Spleen (tissue), 7 donors: ENCODE results near the gene GMCL1.

ENCODE experiments used
- CTCF ChIP-seq, 11 experiments: fragments of 200-600 bp in 7 of 11; fragments of 450-650 bp in 4 of 11; sonication (generic) in 4 of 11; IDR thresholded peaks in 8 of 11; conservative IDR thresholded peaks in 3 of 11; 1 replicate in 7 of 11; 2 replicates in 4 of 11; pipeline versions ENCODE4 v1.4.0 to v1.8.0; 2016 to 2021; ENCODE audit warnings: antibody characterized with exemption in 11 of 11, inconsistent platforms in 4 of 11, mild to moderate bottlenecking in 1 of 11
- POLR2A ChIP-seq, 3 donors: fragments of 450-650 bp; IDR thresholded peaks; one replicate each; pipeline ENCODE4 v1.5.1; 2017; ENCODE audit warnings: antibody characterized with exemption in 3 of 3, mild to moderate bottlenecking in 1 of 3
- donor health status: DM: no; HTN: no; CAD: no; lungs with moderate emphysema.
- donor health status: DM: no; HTN: no; CAD: no.
- donor health status: DM: no; HTN: no; CAD: no.

- TF ChIP-seq CTCF (IDR thresholded peaks at IDR 0.05 in 8 of 11, conservative IDR thresholded peaks at IDR 0.05 in 3 of 11) (no peak), POLR2A (IDR thresholded peaks at IDR 0.05) (no peak)
These were observed 18.9 kb upstream of the GMCL1 start for GRCh38 chr2:69810550-69810949.
